ENCODE results near the gene NAPA. TPM values are rescaled to one million over a fixed set of nuclear protein-coding genes. Genes with fewer than 3 reads are reported as not detected.

NAPA gene
- polyA plus RNA-seq, 4 donors = 76.4 to 119 (median 107) TPM

GRCh38 chr19:47503826-47504150 lies 11.1 kb downstream of the NAPA start:
- Histone ChIP-seq H3K36me3 (ENCODE audit: control insufficient read depth in 3 of 3, insufficient read depth in 2 of 3, low read depth in 1 of 3, low read length in 3 of 3) (peaks cover 8 to 81% (median 18%) of the 10 kb centered on the region in 3 donors), H3K27ac (ENCODE audit: low read depth in 1 of 3, low read length in 2 of 3) (no peak overlapping the region), H3K27me3 (ENCODE audit: control insufficient read depth in 3 of 3, insufficient read depth in 3 of 3, low read length in 3 of 3) (no peaks in the 10 kb centered on the region), H3K4me3 (ENCODE audit: low read depth in 1 of 3, low read length in 3 of 3) (no peak overlapping the region), H3K4me1 (ENCODE audit: control insufficient read depth in 3 of 3, insufficient read depth in 2 of 3, low read depth in 1 of 3, low read length in 2 of 3) (peaks cover 0 to 26% (median 0%) of the 10 kb centered on the region in 3 donors), H3K9me3 (ENCODE audit: control insufficient read depth in 2 of 2, insufficient read depth in 1 of 2, low read depth in 1 of 2, low read length in 1 of 2) (no peaks in the 10 kb centered on the region)
- no peak for DNase-seq
- WGBS, 3 donors = 78 to 85% (median 79%) methylated on average over 5 of the region's 5 CpGs
- no peak for FAIRE-seq

DNA sequence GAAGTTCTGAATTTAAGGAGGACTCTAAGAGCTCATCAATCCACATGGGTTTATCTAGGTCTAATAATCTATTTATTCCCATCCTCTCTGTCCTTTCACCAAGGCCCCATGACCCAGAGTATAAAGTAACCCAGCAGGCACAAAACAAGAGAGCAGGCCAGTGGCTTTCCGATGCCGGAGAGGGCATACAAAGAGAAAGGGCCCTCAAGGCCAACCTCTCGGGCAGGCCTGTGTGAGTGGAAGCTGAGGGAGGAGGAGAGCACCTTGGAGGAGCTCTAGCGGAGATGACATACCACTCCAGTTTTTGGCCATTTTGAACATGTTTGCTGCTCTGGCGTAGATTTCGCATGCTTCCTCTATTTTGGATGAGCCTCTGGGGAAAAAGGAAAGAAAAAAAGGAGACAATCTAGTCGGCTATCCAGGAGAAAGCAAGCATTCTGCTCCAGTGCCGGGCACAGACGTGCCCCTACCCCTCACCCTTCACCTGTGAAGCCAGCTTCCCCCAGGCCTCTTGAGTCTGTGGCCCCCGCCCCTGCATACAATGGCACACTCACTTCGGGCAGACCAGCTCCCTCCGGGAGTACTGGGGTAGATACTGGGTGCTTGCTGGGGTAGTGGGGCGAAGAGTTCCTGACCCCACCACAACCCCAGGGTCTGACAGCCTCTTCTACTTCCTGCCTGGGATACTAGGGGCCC lies 11.6 kb downstream of the NAPA start:
- Histone ChIP-seq H3K4me3 (ENCODE audit: low read depth in 1 of 3, low read length in 3 of 3) (no peak overlapping the region), H3K27me3 (ENCODE audit: control insufficient read depth in 3 of 3, insufficient read depth in 3 of 3, low read length in 3 of 3) (no peaks in the 10 kb centered on the region), H3K4me1 (ENCODE audit: control insufficient read depth in 3 of 3, insufficient read depth in 2 of 3, low read depth in 1 of 3, low read length in 2 of 3) (peaks cover 0 to 23% (median 0%) of the 10 kb centered on the region in 3 donors), H3K9me3 (ENCODE audit: control insufficient read depth in 2 of 2, insufficient read depth in 1 of 2, low read depth in 1 of 2, low read length in 1 of 2) (no peaks in the 10 kb centered on the region), H3K27ac (ENCODE audit: low read depth in 1 of 3, low read length in 2 of 3) (no peak overlapping the region), H3K36me3 (ENCODE audit: control insufficient read depth in 3 of 3, insufficient read depth in 2 of 3, low read depth in 1 of 3, low read length in 3 of 3) (peaks cover 9 to 82% (median 18%) of the 10 kb centered on the region in 3 donors)
- no peak for FAIRE-seq
- 90 to 93% (median 92%) methylated on average over 11 to 13 of the region's 13 CpGs for WGBS, 3 donors
- no peak for DNase-seq

DNA sequence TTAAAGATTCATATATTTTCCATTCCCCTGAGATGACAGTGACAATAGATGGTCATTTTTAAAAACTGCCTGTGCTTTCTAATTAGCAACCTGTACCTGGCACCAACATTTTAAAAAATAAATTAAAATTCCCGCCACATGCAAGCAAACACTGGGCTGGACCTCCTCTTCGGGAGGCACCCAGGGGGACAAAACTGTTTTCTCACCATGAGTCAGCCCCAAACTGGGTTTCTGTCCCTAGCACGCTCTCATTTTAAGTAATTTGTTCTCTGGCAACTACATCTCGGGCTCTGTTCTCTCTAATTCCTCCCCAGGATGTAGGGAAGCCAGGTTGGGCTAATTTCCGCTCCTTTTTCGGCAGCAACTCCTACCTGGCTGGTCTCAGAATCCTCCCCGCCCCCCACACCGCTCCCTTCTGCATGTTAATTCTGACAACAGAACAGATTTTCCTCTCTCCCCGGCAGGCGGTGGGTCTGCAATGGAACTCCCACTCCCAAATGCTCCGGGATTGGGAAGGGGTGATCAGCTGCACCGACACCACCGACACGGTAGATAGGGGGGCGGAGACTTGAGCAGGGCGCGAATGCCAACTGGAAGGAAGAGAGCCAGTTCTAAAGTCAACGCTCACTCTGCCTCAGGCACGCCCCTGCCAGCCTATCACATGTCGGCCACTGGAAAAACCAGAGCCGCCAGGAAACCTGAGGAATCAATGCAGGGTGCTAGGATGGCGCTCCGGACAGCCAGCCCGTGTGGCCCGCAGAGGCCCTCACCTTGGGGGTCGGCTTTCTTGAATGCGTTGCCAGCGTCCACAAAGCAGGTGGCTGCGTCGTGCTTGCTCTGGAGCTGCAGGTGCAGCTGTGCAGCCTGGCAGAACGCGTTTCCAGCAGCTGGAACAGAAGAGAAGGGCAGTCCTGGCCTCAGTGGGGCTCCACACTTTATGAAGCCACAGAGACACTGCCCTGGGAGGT lies 14.7 kb downstream of the NAPA start:
- no peak for FAIRE-seq
- Histone ChIP-seq H3K27me3 (ENCODE audit: control insufficient read depth in 3 of 3, insufficient read depth in 3 of 3, low read length in 3 of 3) (no peaks in the 10 kb centered on the region), H3K4me1 (ENCODE audit: control insufficient read depth in 3 of 3, insufficient read depth in 2 of 3, low read depth in 1 of 3, low read length in 2 of 3) (no peaks in the 10 kb centered on the region), H3K36me3 (ENCODE audit: control insufficient read depth in 3 of 3, insufficient read depth in 2 of 3, low read depth in 1 of 3, low read length in 3 of 3) (peaks cover 13 to 83% (median 30%) of the 10 kb centered on the region in 3 donors), H3K4me3 (ENCODE audit: low read depth in 1 of 3, low read length in 3 of 3) (no peak overlapping the region), H3K27ac (ENCODE audit: low read depth in 1 of 3, low read length in 2 of 3) (no peak overlapping the region), H3K9me3 (ENCODE audit: control insufficient read depth in 2 of 2, insufficient read depth in 1 of 2, low read depth in 1 of 2, low read length in 1 of 2) (no peaks in the 10 kb centered on the region)
- 88 to 92% (median 90%) methylated on average over 32 of the region's 32 CpGs for WGBS, 3 donors
- no peak for DNase-seq

- 92 to 95% (median 92%) methylated on average over 7 of the region's 7 CpGs for WGBS, 3 donors
- no peaks in the 10 kb centered on the region for H3K4me1 ChIP-seq (ENCODE audit: control insufficient read depth in 3 of 3, insufficient read depth in 2 of 3, low read depth in 1 of 3, low read length in 2 of 3)
- no peak overlapping the region for H3K27ac ChIP-seq (ENCODE audit: low read depth in 1 of 3, low read length in 2 of 3)
- H3K36me3 ChIP-seq (ENCODE audit: control insufficient read depth in 3 of 3, insufficient read depth in 2 of 3, low read depth in 1 of 3, low read length in 3 of 3) = peaks cover 13 to 89% (median 30%) of the 10 kb centered on the region in 3 donors
- no peaks in the 10 kb centered on the region for H3K9me3 ChIP-seq (ENCODE audit: control insufficient read depth in 2 of 2, insufficient read depth in 1 of 2, low read depth in 1 of 2, low read length in 1 of 2)
- no peak for DNase-seq
- H3K4me3 ChIP-seq (ENCODE audit: low read depth in 1 of 3, low read length in 3 of 3) = no peak overlapping the region
- no peaks in the 10 kb centered on the region for H3K27me3 ChIP-seq (ENCODE audit: control insufficient read depth in 3 of 3, insufficient read depth in 3 of 3, low read length in 3 of 3)
- no peak for FAIRE-seq
Measured at GRCh38 chr19:47499371-47499770, 15.5 kb downstream of the NAPA start.

DNA sequence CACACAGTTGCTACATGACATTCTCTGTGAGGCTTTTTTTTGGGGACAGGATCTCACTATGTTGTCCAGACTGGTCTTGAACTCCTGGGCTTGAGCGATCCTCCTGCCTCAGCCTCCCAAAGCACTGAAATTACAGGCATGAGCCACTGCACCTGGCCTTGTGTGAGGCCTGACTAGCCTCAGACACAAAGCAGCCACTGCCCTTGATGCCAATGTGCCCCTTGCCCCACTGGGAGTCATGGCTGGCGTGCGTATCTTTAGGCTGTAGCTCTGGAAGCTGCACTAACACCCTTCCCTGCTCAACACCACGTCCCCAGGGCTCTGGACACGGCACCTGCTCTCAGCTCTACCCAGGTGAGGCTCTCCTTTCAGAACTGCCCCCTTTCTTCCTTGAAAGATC lies 16.3 kb downstream of the NAPA start:
- Histone ChIP-seq H3K27me3 (ENCODE audit: control insufficient read depth in 3 of 3, insufficient read depth in 3 of 3, low read length in 3 of 3) (no peaks in the 10 kb centered on the region), H3K27ac (ENCODE audit: low read depth in 1 of 3, low read length in 2 of 3) (no peak overlapping the region), H3K9me3 (ENCODE audit: control insufficient read depth in 2 of 2, insufficient read depth in 1 of 2, low read depth in 1 of 2, low read length in 1 of 2) (no peaks in the 10 kb centered on the region), H3K36me3 (ENCODE audit: control insufficient read depth in 3 of 3, insufficient read depth in 2 of 3, low read depth in 1 of 3, low read length in 3 of 3) (peaks cover 9 to 90% (median 29%) of the 10 kb centered on the region in 3 donors), H3K4me3 (ENCODE audit: low read depth in 1 of 3, low read length in 3 of 3) (no peak overlapping the region), H3K4me1 (ENCODE audit: control insufficient read depth in 3 of 3, insufficient read depth in 2 of 3, low read depth in 1 of 3, low read length in 2 of 3) (no peaks in the 10 kb centered on the region)
- FAIRE-seq (no peak), DNase-seq (no peak)
- WGBS, 3 donors = 91 to 95% (median 92%) methylated on average over 5 of the region's 5 CpGs

GRCh38 chr19:47497821-47498520 lies 16.9 kb downstream of the NAPA start:
- no peak for FAIRE-seq
- H3K4me1 ChIP-seq (ENCODE audit: control insufficient read depth in 3 of 3, insufficient read depth in 2 of 3, low read depth in 1 of 3, low read length in 2 of 3) = no peaks in the 10 kb centered on the region
- no peaks in the 10 kb centered on the region for H3K9me3 ChIP-seq (ENCODE audit: control insufficient read depth in 2 of 2, insufficient read depth in 1 of 2, low read depth in 1 of 2, low read length in 1 of 2)
- 66 to 87% (median 70%) methylated on average over 14 of the region's 14 CpGs for WGBS, 3 donors
- no peak for DNase-seq
- peaks cover 7 to 90% (median 27%) of the 10 kb centered on the region in 3 donors for H3K36me3 ChIP-seq (ENCODE audit: control insufficient read depth in 3 of 3, insufficient read depth in 2 of 3, low read depth in 1 of 3, low read length in 3 of 3)
- no peak overlapping the region for H3K4me3 ChIP-seq (ENCODE audit: low read depth in 1 of 3, low read length in 3 of 3)
- H3K27ac ChIP-seq (ENCODE audit: low read depth in 1 of 3, low read length in 2 of 3) = no peak overlapping the region
- H3K27me3 ChIP-seq (ENCODE audit: control insufficient read depth in 3 of 3, insufficient read depth in 3 of 3, low read length in 3 of 3) = no peaks in the 10 kb centered on the region

GRCh38 chr19:47497050-47497766 lies 17.7 kb downstream of the NAPA start:
- DNase-seq (no peak), FAIRE-seq (no peak)
- Histone ChIP-seq H3K27ac (ENCODE audit: low read depth in 1 of 3, low read length in 2 of 3) (no peak overlapping the region), H3K9me3 (ENCODE audit: control insufficient read depth in 2 of 2, insufficient read depth in 1 of 2, low read depth in 1 of 2, low read length in 1 of 2) (no peaks in the 10 kb centered on the region), H3K4me1 (ENCODE audit: control insufficient read depth in 3 of 3, insufficient read depth in 2 of 3, low read depth in 1 of 3, low read length in 2 of 3) (no peaks in the 10 kb centered on the region), H3K4me3 (ENCODE audit: low read depth in 1 of 3, low read length in 3 of 3) (no peak overlapping the region), H3K27me3 (ENCODE audit: control insufficient read depth in 3 of 3, insufficient read depth in 3 of 3, low read length in 3 of 3) (no peaks in the 10 kb centered on the region), H3K36me3 (ENCODE audit: control insufficient read depth in 3 of 3, insufficient read depth in 2 of 3, low read depth in 1 of 3, low read length in 3 of 3) (peaks cover 7 to 93% (median 23%) of the 10 kb centered on the region in 3 donors)
- 71 to 83% (median 80%) methylated on average over 22 to 23 of the region's 23 CpGs for WGBS, 3 donors
